ENCODE results near the gene CCNE1.

Gene CCNE1

GRCh38 chr19:29769997-29770396 lies 41.8 kb upstream of the CCNE1 start:
- TF ChIP-seq CTCF (IDR thresholded peaks at IDR 0.05; ENCODE audit: control insufficient read depth, insufficient read depth, low read depth, low read length, missing control alignments) = no peak
- H3K4me3 ChIP-seq (ENCODE audit: control insufficient read depth, low read depth, low read length) = no peak overlapping the region
- no peak for DNase-seq (ENCODE audit: low read depth)

DNA sequence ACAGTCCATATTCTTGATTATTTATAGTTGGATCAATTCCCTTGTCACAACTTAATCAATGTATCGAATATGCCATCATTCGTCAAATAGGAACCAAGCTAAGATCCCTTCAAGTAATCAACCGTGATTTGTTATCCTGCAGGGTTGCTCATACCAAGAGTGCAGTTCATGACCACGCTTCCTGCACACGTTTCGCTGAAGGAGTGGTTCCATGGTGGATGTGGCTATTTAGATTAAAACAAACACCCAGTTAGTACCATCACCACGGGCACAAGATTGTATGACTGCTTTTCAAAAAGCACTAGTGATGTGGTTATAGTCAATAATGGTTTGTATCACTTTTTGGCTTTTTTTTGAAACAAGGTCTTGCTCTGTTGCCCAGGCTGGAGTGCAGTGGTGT lies 41.1 kb upstream of the CCNE1 start:
- H3K4me3 ChIP-seq (ENCODE audit: control insufficient read depth, low read depth, low read length) = no peak overlapping the region
- TF ChIP-seq CTCF (IDR thresholded peaks at IDR 0.05; ENCODE audit: control insufficient read depth, insufficient read depth, low read depth, low read length, missing control alignments) = no peak
- DNase-seq (ENCODE audit: low read depth) = no peak

DNA sequence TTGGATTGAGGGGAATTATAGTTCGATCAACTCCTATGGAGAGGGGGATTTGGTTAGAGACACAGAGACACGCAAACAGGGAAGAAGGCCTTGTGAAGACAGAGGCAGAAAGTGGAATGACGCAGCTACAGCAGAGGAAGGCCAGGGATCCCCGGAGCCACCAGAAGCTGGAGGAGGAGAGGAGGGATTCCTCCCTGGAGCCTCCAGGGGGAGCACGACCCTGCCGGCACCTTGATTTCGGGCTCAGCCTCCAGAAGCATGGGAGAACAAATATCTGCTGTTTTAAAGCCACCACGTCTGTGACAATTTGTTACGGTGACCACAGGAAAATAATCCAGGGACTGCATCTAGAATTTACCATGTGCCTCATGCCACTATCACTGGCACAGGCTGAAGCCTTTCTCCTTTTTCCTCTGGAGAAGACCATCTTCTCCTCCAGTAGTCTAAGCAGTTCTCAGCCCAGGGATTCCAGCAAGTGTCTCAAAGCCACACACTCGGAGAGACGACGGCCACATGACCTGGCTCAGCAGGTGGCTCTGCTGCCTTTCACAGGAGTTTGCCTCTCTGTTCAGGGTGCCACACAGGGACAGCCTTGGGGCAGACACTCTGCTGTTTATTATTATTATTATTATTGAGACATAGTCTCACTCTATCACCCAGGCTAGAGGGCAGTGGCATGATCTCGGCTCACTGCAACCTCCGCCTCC lies 39.9 kb upstream of the CCNE1 start:
- TF ChIP-seq CTCF (IDR thresholded peaks at IDR 0.05; ENCODE audit: control insufficient read depth, insufficient read depth, low read depth, low read length, missing control alignments) = peak; percentile 91
- DNase-seq (ENCODE audit: low read depth) = peak; percentile 1

DNA sequence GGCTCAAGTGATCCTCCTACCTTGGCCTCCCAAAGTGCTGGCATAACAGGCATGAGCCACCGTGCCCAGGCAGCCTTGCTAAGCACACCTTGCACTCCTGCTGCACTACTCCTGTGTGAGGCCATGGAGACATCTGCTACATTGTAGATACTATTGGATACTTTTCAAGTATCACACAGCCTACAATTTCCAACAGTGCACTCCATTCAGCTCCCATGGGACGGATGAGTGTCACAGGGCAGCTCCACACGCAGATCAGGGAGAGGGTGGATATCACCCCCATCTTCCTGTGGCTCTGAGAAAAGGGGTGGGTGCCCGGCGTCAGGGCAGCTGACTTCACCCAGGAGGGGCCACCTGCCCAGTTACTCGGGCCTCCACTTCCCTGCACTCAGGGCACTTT lies 39.1 kb upstream of the CCNE1 start:
- TF ChIP-seq CTCF (IDR thresholded peaks at IDR 0.05; ENCODE audit: control insufficient read depth, insufficient read depth, low read depth, low read length, missing control alignments) = no peak

More for the DNA sequence above, 39.9 kb upstream of the CCNE1 start:
- no peak overlapping the region for H3K4me3 ChIP-seq (ENCODE audit: control insufficient read depth, low read depth, low read length)

DNA sequence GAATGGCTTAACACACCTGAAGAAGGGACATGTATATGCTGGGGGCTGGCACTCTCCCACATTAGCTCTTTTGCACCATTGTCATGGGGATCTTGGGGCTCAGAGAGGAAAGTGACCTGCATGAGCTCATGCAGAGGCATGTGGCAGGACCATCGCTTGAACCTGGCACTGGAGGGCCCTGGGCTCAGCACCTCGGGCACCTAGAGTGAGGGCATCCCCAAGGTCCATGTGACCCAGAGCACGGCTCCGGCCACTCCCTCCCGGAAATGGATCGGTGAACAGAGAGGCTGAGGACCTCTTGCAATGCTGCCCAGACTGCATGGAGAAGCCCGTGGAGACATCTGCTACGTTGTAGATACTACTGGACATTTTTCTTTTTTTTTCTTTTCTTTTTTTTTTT lies 38.6 kb upstream of the CCNE1 start:
- no peak for DNase-seq (ENCODE audit: low read depth)
- no peak overlapping the region for H3K4me3 ChIP-seq (ENCODE audit: control insufficient read depth, low read depth, low read length)
- no peak for TF ChIP-seq CTCF (IDR thresholded peaks at IDR 0.05; ENCODE audit: control insufficient read depth, insufficient read depth, low read depth, low read length, missing control alignments)

More for the DNA sequence above, 39.1 kb upstream of the CCNE1 start:
- H3K4me3 ChIP-seq (ENCODE audit: control insufficient read depth, low read depth, low read length) = no peak overlapping the region
- DNase-seq (ENCODE audit: low read depth) = no peak

GRCh38 chr19:29774126-29774525 lies 37.7 kb upstream of the CCNE1 start:
- DNase-seq (ENCODE audit: low read depth) = no peak
- TF ChIP-seq CTCF (IDR thresholded peaks at IDR 0.05; ENCODE audit: control insufficient read depth, insufficient read depth, low read depth, low read length, missing control alignments) = no peak
- H3K4me3 ChIP-seq (ENCODE audit: control insufficient read depth, low read depth, low read length) = no peak overlapping the region

Data from AG09309 (cell line).